Mesothelial cell of epicardium (in vitro differentiated cells): Measurements from ENCODE around the gene CACNA1A. TPM values are rescaled to one million over a fixed set of nuclear protein-coding genes. Genes with fewer than 3 reads are reported as not detected.

Experiments used
- DNase-seq, 2 experiments: peaks; one replicate each; pipeline ENCODE4 v3.0.0; 2021; ENCODE audit warnings: low spot score in 2 of 2; ENCODE audit not compliant: unreplicated experiment in 2 of 2
- H3K27ac Mint-ChIP-seq: 2 replicates; pipeline ENCODE4 v1.8.0; 2021; ENCODE audit warnings: mixed read lengths
- H3K27me3 Mint-ChIP-seq: 2 replicates; pipeline ENCODE4 v1.8.0; 2021; ENCODE audit warnings: low read depth, mixed read lengths
- H3K36me3 Mint-ChIP-seq: 2 replicates; pipeline ENCODE4 v1.8.0; 2021; ENCODE audit warnings: mixed read lengths
- H3K4me1 Mint-ChIP-seq: 2 replicates; pipeline ENCODE4 v1.8.0; 2021; ENCODE audit warnings: mixed read lengths
- H3K4me3 Mint-ChIP-seq: 2 replicates; pipeline ENCODE4 v1.8.0; 2021; ENCODE audit warnings: mild to moderate bottlenecking, moderate library complexity, mixed read lengths
- H3K9me3 Mint-ChIP-seq: 2 replicates; pipeline ENCODE4 v1.8.0; 2021; ENCODE audit warnings: mixed read lengths
- CTCF ChIP-seq: fragments of 200-600 bp; sonication (generic); IDR thresholded peaks from one replicate; pipeline ENCODE4 v1.5.0; 2021; ENCODE audit warnings: antibody characterized with exemption; ENCODE audit not compliant: unreplicated experiment
- total RNA-seq: library from RNA; stranded (reverse); gene quantifications from 3 replicates; pipeline ENCODE4 v1.2.1, GENCODE V29; 2021

The CACNA1A gene
- total RNA-seq, 1 donor from 2014 or later = 1.0 TPM

- H3K4me3 Mint-ChIP-seq = no peak overlapping the region
- no peak for DNase-seq
- H3K9me3 Mint-ChIP-seq = no peaks in the 10 kb centered on the region
- H3K27me3 Mint-ChIP-seq = peaks cover 37% of the 10 kb centered on the region
- H3K27ac Mint-ChIP-seq = no peak overlapping the region
- no peaks in the 10 kb centered on the region for H3K36me3 Mint-ChIP-seq
- no peak for TF ChIP-seq CTCF
- no peaks in the 10 kb centered on the region for H3K4me1 Mint-ChIP-seq
Observed at GRCh38 chr19:13337181-13337580, 169.1 kb downstream of the CACNA1A start.

GRCh38 chr19:13334801-13335481 is 171.3 kb downstream of the CACNA1A start:
- H3K9me3 Mint-ChIP-seq = no peaks in the 10 kb centered on the region
- H3K36me3 Mint-ChIP-seq = no peaks in the 10 kb centered on the region
- H3K4me3 Mint-ChIP-seq = no peak overlapping the region
- H3K27ac Mint-ChIP-seq = no peak overlapping the region
- H3K27me3 Mint-ChIP-seq = peaks cover 29% of the 10 kb centered on the region
- no peaks in the 10 kb centered on the region for H3K4me1 Mint-ChIP-seq
- DNase-seq = no peak
- TF ChIP-seq CTCF = no peak

- Mint-ChIP-seq H3K27me3 (peaks cover 18% of the 10 kb centered on the region), H3K4me1 (no peaks in the 10 kb centered on the region), H3K27ac (no peak overlapping the region), H3K4me3 (no peak overlapping the region), H3K36me3 (no peaks in the 10 kb centered on the region), H3K9me3 (no peaks in the 10 kb centered on the region)
- TF ChIP-seq CTCF = no peak
- DNase-seq = no peak
Observed at GRCh38 chr19:13330285-13330684, 176.0 kb downstream of the CACNA1A start.

- H3K4me3 Mint-ChIP-seq = no peak overlapping the region
- no peaks in the 10 kb centered on the region for H3K9me3 Mint-ChIP-seq
- TF ChIP-seq CTCF = no peak
- H3K4me1 Mint-ChIP-seq = no peaks in the 10 kb centered on the region
- H3K27me3 Mint-ChIP-seq = peaks cover 18% of the 10 kb centered on the region
- H3K27ac Mint-ChIP-seq = no peak overlapping the region
- DNase-seq = no peak
- no peaks in the 10 kb centered on the region for H3K36me3 Mint-ChIP-seq
Observed at GRCh38 chr19:13329766-13330165, 176.5 kb downstream of the CACNA1A start.

GRCh38 chr19:13328241-13328640 is 178.0 kb downstream of the CACNA1A start:
- Mint-ChIP-seq H3K27ac (no peak overlapping the region), H3K36me3 (no peaks in the 10 kb centered on the region)

More at GRCh38 chr19:13328241-13328640, 178.0 kb downstream of the CACNA1A start:
- no peak for DNase-seq
- H3K9me3 Mint-ChIP-seq = peaks cover 6% of the 10 kb centered on the region
- peaks cover 15% of the 10 kb centered on the region for H3K27me3 Mint-ChIP-seq
- TF ChIP-seq CTCF = no peak
- no peaks in the 10 kb centered on the region for H3K4me1 Mint-ChIP-seq
- no peak overlapping the region for H3K4me3 Mint-ChIP-seq
